GM19099 (cell line): Measurements from ENCODE around the gene RCBTB1.

Experiments
- POLR2A ChIP-seq: IDR thresholded peaks from 3 replicates; pipeline ENCODE4 v1.6.1; 2011; ENCODE audit warnings: low read depth; ENCODE audit not compliant: insufficient read length; ENCODE audit errors: extremely low read depth

The RCBTB1 gene

DNA sequence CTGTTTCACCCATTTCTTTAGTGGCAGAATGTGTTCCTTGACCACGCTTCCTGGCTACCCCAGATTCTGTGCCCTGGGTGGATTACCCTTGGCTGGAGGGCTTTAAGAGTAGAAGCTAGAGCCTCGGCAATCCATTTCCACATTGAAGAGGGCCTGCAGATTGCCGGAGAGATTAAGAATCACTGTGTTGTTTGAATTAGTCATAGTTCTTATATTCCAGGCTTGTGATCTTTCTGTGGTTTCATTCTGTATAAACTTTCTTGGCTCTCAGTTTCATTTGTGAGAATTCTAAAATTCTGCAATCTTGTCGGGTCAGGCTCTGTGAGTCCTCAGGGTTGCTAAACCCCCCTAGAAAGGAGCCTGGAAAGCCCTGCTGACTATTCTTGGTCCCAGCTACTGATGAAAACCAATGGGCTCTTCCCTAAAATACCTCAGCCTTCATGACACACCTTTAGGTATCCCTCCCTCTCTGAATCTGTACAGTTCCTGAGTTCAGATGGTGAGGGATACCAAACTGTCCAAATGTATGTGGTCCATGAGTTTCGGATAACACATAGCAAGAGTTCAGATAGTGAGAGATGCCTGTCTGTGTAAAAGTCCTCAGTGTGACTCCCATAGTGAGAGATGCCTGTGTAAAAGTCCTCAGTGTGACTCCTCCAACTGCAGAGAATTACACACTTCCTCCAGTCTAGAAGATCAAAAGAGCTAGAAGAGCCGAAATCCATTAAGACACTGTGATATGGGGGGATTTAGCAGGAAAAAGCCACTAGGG is 85.3 kb downstream of the RCBTB1 start:
- TF ChIP-seq POLR2A, result no peak

GRCh38 chr13:49498206-49498605 is 87.2 kb downstream of the RCBTB1 start:
- no peak for TF ChIP-seq POLR2A

- TF ChIP-seq POLR2A, result no peak
These were observed 88.1 kb downstream of the RCBTB1 start for GRCh38 chr13:49497272-49497671.

GRCh38 chr13:49495783-49496762 is 89.3 kb downstream of the RCBTB1 start, which contains the start of gene PHF11:
Gene PHF11 (plus strand): TSS chr13:49495953. CDS start chr13:49496002, 49 bp downstream.
- peak; percentile 90 for TF ChIP-seq POLR2A

GRCh38 chr13:49494645-49495044 is 90.7 kb downstream of the RCBTB1 start:
- no peak for TF ChIP-seq POLR2A

- no peak for TF ChIP-seq POLR2A
These were observed 96.8 kb downstream of the RCBTB1 start for GRCh38 chr13:49488563-49488962.
